A673 (cell line): Measurements from ENCODE around the gene FUCA1. TPM values are rescaled to one million over a fixed set of nuclear protein-coding genes. Genes with fewer than 3 reads are reported as not detected.
"Not testable (repeated sequence)": the region's sequence is repeated elsewhere in the genome, so short reads cannot be mapped to it uniquely, and the experiment has no call there.

ENCODE experiments used
- BruUV-seq: library from RNA; stranded (reverse); fragments of 400-500 nt; replicated peaks from 2 replicates; lab custom pipeline; 2021; lab: Mats Ljungman, UMichigan
- CTCF ChIA-PET: fragments of 300-600 bp; sonication (Branson Sonifier 250); formaldehyde crosslinking; loops from one replicate; lab custom pipeline; 2022; ENCODE audit warnings: antibody characterized with exemption; lab: Charles Lee
- POLR2A ChIA-PET: fragments of 300-600 bp; sonication (Branson Sonifier 250); formaldehyde crosslinking; loops from one replicate; lab custom pipeline; 2022; ENCODE audit warnings: antibody characterized with exemption; ENCODE audit not compliant: low non-redundant PET; lab: Charles Lee
- DNase-seq: peaks from one replicate; pipeline ENCODE4 v3.0.0-alpha.2; 2015; ENCODE audit warnings: low spot score
- H3K27ac ChIP-seq: fragments of 200-600 bp; sonication (generic); 2 replicates; pipeline ENCODE4 v1.5.1; 2016; ENCODE audit warnings: mixed run types, low read depth, mild to moderate bottlenecking, mixed read lengths, antibody characterized with exemption, low read length; ENCODE audit not compliant: poor library complexity, severe bottlenecking
- H3K27me3 ChIP-seq: fragments of 200-600 bp; sonication (generic); replicated peaks from 2 replicates; pipeline ENCODE4 v1.6.1; 2017; ENCODE audit warnings: mixed run types, low read depth, mild to moderate bottlenecking, mixed read lengths, antibody characterized with exemption, low read length; ENCODE audit not compliant: insufficient read depth, poor library complexity
- H3K36me3 ChIP-seq: fragments of 200-600 bp; sonication (generic); 2 replicates; pipeline ENCODE4 v1.6.1; 2016; ENCODE audit warnings: mixed run types, mild to moderate bottlenecking, mixed read lengths, antibody characterized with exemption, low read length; ENCODE audit not compliant: insufficient read depth, poor library complexity, severe bottlenecking
- H3K4me1 ChIP-seq: fragments of 200-600 bp; sonication (generic); 2 replicates; pipeline ENCODE4 v1.6.1; 2017; ENCODE audit warnings: mixed run types, mild to moderate bottlenecking, mixed read lengths, antibody characterized with exemption, low read length; ENCODE audit not compliant: insufficient read depth, poor library complexity, severe bottlenecking
- H3K4me3 ChIP-seq: fragments of 200-600 bp; sonication (generic); 2 replicates; pipeline ENCODE4 v1.5.1; 2016; ENCODE audit warnings: low read depth, mixed run types, mild to moderate bottlenecking, mixed read lengths, low read length; ENCODE audit not compliant: poor library complexity, severe bottlenecking
- H3K9me3 ChIP-seq: fragments of 200-600 bp; sonication (generic); 2 replicates; pipeline ENCODE4 v1.6.1; 2016; ENCODE audit warnings: mixed run types, low read depth, mild to moderate bottlenecking, mixed read lengths, antibody characterized with exemption, low read length; ENCODE audit not compliant: poor library complexity, severe bottlenecking
- CTCF ChIP-seq: fragments of 300-800, 200-600 bp; sonication (generic); conservative IDR thresholded peaks from 2 replicates; pipeline ENCODE4 v1.5.1; 2017; ENCODE audit warnings: low read depth, mild to moderate bottlenecking, antibody characterized with exemption, low read length, moderate library complexity, mixed read lengths
- EZH2 ChIP-seq: fragments of 200-600 bp; sonication (generic); IDR thresholded peaks from 2 replicates; pipeline ENCODE4 v1.6.1; 2017; ENCODE audit warnings: borderline replicate concordance, low read depth, mild to moderate bottlenecking, mixed read lengths, antibody characterized with exemption, low read length; ENCODE audit not compliant: poor library complexity, severe bottlenecking
- intact Hi-C: fragments of 100-400 bp; cut with micrococcal nuclease; formaldehyde crosslinking; loops from one replicate; pipeline ENCODE4 v1.10.0; 2022; ENCODE audit not compliant: unreplicated experiment
- total RNA-seq: library from RNA; stranded (reverse); gene quantifications from 2 replicates; pipeline ENCODE4 v1.2.3, GENCODE V29; 2021

Gene FUCA1
- total RNA-seq, 1 experiment from 2014 or later: 8.9 TPM

- intact Hi-C loops: no loop called here
- H3K27me3 ChIP-seq: no peaks in the 10 kb centered on the region
- ChIA-PET CTCF (no interaction called here), POLR2A (no interaction called here)
- no peaks in the 10 kb centered on the region for H3K36me3 ChIP-seq
- no peak for DNase-seq
- no peaks in the 10 kb centered on the region for H3K9me3 ChIP-seq
- no peak overlapping the region for H3K27ac ChIP-seq
- no TSS peak for BruUV-seq
- TF ChIP-seq EZH2 (no peak), CTCF (no peak)
- no peaks in the 10 kb centered on the region for H3K4me1 ChIP-seq
- no peak overlapping the region for H3K4me3 ChIP-seq
Measured at GRCh38 chr1:23904748-23905357, 36.8 kb upstream of the FUCA1 start.

- Histone ChIP-seq H3K27me3 (no peaks in the 10 kb centered on the region), H3K4me3 (no peak overlapping the region), H3K9me3 (no peaks in the 10 kb centered on the region), H3K4me1 (no peaks in the 10 kb centered on the region), H3K36me3 (no peaks in the 10 kb centered on the region), H3K27ac (no peak overlapping the region)
- POLR2A ChIA-PET: no interaction called here
- no peak for TF ChIP-seq EZH2
- no peak for TF ChIP-seq CTCF
- no peak for DNase-seq
- CTCF ChIA-PET: interaction anchor here (0.6 kb wide), 1 partner anchor 349 kb away, joined by 6 read pairs; no protein-coding TSS in a partner anchor
- BruUV-seq: no TSS peak
- intact Hi-C loops: no loop called here
Measured at GRCh38 chr1:23903754-23904153, 35.7 kb upstream of the FUCA1 start.

GRCh38 chr1:23902321-23903278, 34.5 kb upstream of the FUCA1 start:
- Histone ChIP-seq H3K4me3 (peak overlapping the region; percentile 39), H3K36me3 (no peaks in the 10 kb centered on the region), H3K4me1 (no peaks in the 10 kb centered on the region), H3K27ac (no peak overlapping the region), H3K27me3 (no peaks in the 10 kb centered on the region), H3K9me3 (no peaks in the 10 kb centered on the region)
- intact Hi-C loops: no loop called here
- ChIA-PET CTCF (no interaction called here), POLR2A (no interaction called here)
- no peak for DNase-seq
- TF ChIP-seq EZH2 (no peak), CTCF (no peak)
- BruUV-seq: no TSS peak

- ChIA-PET POLR2A (interaction anchor here (0.7 kb wide), 1 partner anchor 553 kb away, joined by 12 read pairs; no protein-coding TSS in a partner anchor), CTCF (interaction anchor here (0.6 kb wide), 1 partner anchor 122 kb away, joined by 3 read pairs; the partner anchor contains the start of gene PITHD1)
- peak overlapping the region; percentile 26 for H3K4me3 ChIP-seq
- H3K4me1 ChIP-seq, intact Hi-C loops, H3K36me3 ChIP-seq, H3K27me3 ChIP-seq, H3K9me3 ChIP-seq, BruUV-seq: not testable (repeated sequence)
- peak; percentile 84 for DNase-seq
- H3K27ac ChIP-seq: peak overlapping the region; percentile 16
Measured at GRCh38 chr1:23900017-23900416, 31.9 kb upstream of the FUCA1 start.
